ENCODE data around the gene PPM1K. TPM values are rescaled to one million over a fixed set of nuclear protein-coding genes. Genes with fewer than 3 reads are reported as not detected.

The PPM1K gene
- total RNA-seq, 4 donors from 2014 or later, result 28.4 to 66.5 (median 46.2) TPM

- Histone ChIP-seq H3K9me3 (no peaks in the 10 kb centered on the region), H3K36me3 (no peaks in the 10 kb centered on the region), H3K4me1 (no peaks in the 10 kb centered on the region), H3K4me3 (replicated peaks in 1 of 3) (no peak overlapping the region), H3K27me3 (no peaks in the 10 kb centered on the region), H3K27ac (no peak overlapping the region)
- TF ChIP-seq POLR2A (IDR thresholded peaks at IDR 0.05) (no peak), CTCF (IDR thresholded peaks at IDR 0.05) (peak; percentile 47 to 85 (median 68))
- DNase-seq, result no peak
- 3% methylated on average over 5 of the region's 5 CpGs for whole genome bisulfite sequencing, 2 donors
- intact Hi-C loops (cut with DNase I), result loop anchor here (5.0 to 10.0 kb wide), 3 partner anchors 148 to 544 kb away; no protein-coding TSS in a partner anchor
Measured at GRCh38 chr4:88219099-88219498, 65.3 kb downstream of the PPM1K start.

GRCh38 chr4:88217169-88217568 lies 67.2 kb downstream of the PPM1K start:
- intact Hi-C loops (cut with DNase I), result loop anchor here (5.0 to 10.0 kb wide), 3 partner anchors 150 to 542 kb away; no protein-coding TSS in a partner anchor
- no peak for TF ChIP-seq POLR2A (IDR thresholded peaks at IDR 0.05)
- TF ChIP-seq CTCF (IDR thresholded peaks at IDR 0.05), result no peak
- Histone ChIP-seq H3K27ac (no peak overlapping the region), H3K4me1 (no peaks in the 10 kb centered on the region), H3K4me3 (replicated peaks in 1 of 3) (no peak overlapping the region), H3K36me3 (no peaks in the 10 kb centered on the region), H3K27me3 (no peaks in the 10 kb centered on the region), H3K9me3 (no peaks in the 10 kb centered on the region)
- 86 to 87% methylated on average over 4 of the region's 4 CpGs for WGBS, 2 donors
- DNase-seq, result no peak

GRCh38 chr4:88216395-88216794 lies 68.0 kb downstream of the PPM1K start:
- Histone ChIP-seq H3K4me3 (replicated peaks in 1 of 3) (no peak overlapping the region), H3K9me3 (no peaks in the 10 kb centered on the region), H3K27ac (no peak overlapping the region), H3K4me1 (peaks cover 0 to 3% of the 10 kb centered on the region in 2 donors), H3K27me3 (no peaks in the 10 kb centered on the region), H3K36me3 (no peaks in the 10 kb centered on the region)
- TF ChIP-seq POLR2A (IDR thresholded peaks at IDR 0.05) (no peak), CTCF (IDR thresholded peaks at IDR 0.05) (no peak)
- intact Hi-C loops (cut with DNase I), result loop anchor here (5.0 to 10.0 kb wide), 3 partner anchors 151 to 542 kb away; no protein-coding TSS in a partner anchor
- DNase-seq, result no peak
- 72 to 75% methylated on average over 6 of the region's 6 CpGs for WGBS, 2 donors

GRCh38 chr4:88215351-88215750 lies 69.0 kb downstream of the PPM1K start:
- WGBS, 2 donors, result 80 to 83% methylated on average over 2 of the region's 2 CpGs
- Histone ChIP-seq H3K4me1 (peaks cover 0 to 3% of the 10 kb centered on the region in 2 donors), H3K36me3 (no peaks in the 10 kb centered on the region), H3K4me3 (replicated peaks in 1 of 3) (no peak overlapping the region), H3K27me3 (no peaks in the 10 kb centered on the region), H3K27ac (no peak overlapping the region), H3K9me3 (no peaks in the 10 kb centered on the region)
- TF ChIP-seq POLR2A (IDR thresholded peaks at IDR 0.05) (no peak), CTCF (IDR thresholded peaks at IDR 0.05) (no peak)
- intact Hi-C loops (cut with DNase I), result loop anchor here (5.0 to 10.0 kb wide), 3 partner anchors 152 to 541 kb away; no protein-coding TSS in a partner anchor
- no peak for DNase-seq

GRCh38 chr4:88212253-88212561 lies 72.2 kb downstream of the PPM1K start:
- H3K27me3 ChIP-seq, result no peaks in the 10 kb centered on the region
- no peak overlapping the region for H3K27ac ChIP-seq
- H3K36me3 ChIP-seq, result no peaks in the 10 kb centered on the region
- 50 to 54% methylated on average over 4 of the region's 4 CpGs for WGBS, 2 donors
- no peak overlapping the region for H3K4me3 ChIP-seq (replicated peaks in 1 of 3)
- TF ChIP-seq POLR2A (IDR thresholded peaks at IDR 0.05) (no peak), CTCF (IDR thresholded peaks at IDR 0.05) (no peak)
- intact Hi-C loops (cut with DNase I), result loop anchor here (2.0 to 10.0 kb wide), 3 partner anchors 177 to 537 kb away; no protein-coding TSS in a partner anchor
- no peak for DNase-seq
- H3K4me1 ChIP-seq, result peaks cover 0 to 3% of the 10 kb centered on the region in 2 donors
- H3K9me3 ChIP-seq, result no peaks in the 10 kb centered on the region
